GM10248 (cell line): ENCODE results near the gene DENR.
"Not testable (repeated sequence)": the region's sequence is repeated elsewhere in the genome, so short reads cannot be mapped to it uniquely, and the experiment has no call there.

Experiments used
- CTCF ChIA-PET: fragments of 300-600 bp; sonication (Branson Sonifier 250); formaldehyde crosslinking; extraction: SDS; loops from one replicate; lab custom pipeline; 2021; ENCODE audit warnings: antibody characterized with exemption; lab: Yijun Ruan, JAX
- POLR2A ChIA-PET: fragments of 350-650 bp; sonication (Branson Sonifier 250); formaldehyde crosslinking; extraction: SDS; loops from one replicate; lab custom pipeline; 2020; ENCODE audit warnings: antibody characterized with exemption; lab: Yijun Ruan, JAX
- DNase-seq: peaks from one replicate; pipeline ENCODE4 v3.0.0; 2012; ENCODE audit errors: extremely low spot score
- TF ChIP-seq, protein P1 (sequence below): IDR thresholded peaks from 2 replicates; pipeline ENCODE4 v1.5.1; 2012; ENCODE audit warnings: mild to moderate bottlenecking, low read depth; ENCODE audit errors: extremely low read depth, missing control alignments, control extremely low read depth

DENR gene, protein sequence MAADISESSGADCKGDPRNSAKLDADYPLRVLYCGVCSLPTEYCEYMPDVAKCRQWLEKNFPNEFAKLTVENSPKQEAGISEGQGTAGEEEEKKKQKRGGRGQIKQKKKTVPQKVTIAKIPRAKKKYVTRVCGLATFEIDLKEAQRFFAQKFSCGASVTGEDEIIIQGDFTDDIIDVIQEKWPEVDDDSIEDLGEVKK

DNA sequence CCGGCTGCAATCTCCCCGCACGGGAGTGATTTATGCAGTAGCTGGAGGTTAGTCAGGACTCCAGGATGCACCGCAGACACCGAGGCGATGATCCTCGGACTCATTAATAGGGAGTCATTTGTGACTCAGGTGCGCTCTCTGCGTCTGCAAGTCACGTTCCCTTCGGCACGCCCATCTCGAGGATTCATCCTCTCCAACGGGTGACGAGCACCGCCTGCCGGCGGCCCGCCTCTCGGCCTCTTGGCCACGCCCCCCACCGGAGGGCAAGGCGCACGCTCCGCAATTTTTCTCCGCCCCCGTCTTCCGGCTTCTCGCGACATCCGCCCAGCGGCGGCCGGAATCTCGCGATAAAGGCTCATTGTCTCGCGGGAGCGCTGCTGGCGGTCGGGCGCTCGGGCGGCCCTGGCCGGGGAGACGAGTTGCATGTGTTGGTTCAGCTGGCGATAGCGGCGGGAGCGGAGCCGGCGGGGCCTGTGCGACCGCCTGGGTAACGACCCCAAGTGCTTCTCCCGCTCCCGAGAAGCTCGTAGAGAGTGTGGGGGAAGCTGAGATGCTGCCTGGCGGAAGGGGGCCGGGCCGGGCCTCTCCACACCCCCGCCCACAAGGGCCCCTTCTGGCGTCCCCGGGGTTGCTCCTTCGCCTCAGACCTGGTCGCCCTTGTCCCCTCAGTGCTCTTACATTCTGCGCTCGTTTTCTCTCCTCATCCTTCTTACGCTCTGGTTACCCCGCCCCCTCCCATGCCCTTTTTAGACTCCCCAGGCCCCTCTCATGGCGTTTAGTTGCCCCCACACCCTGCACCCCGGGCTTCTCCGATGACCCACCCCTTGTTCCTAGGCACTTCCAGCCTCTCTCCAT, at the start of gene DENR:
TSS of gene DENR (plus strand) at position 361 of the 855 bp plus-strand sequence. CDS start 878 bp downstream, outside the sequence.
- ChIA-PET POLR2A (no interaction called here), CTCF (interaction anchor here (0.6 to 3.1 kb wide), 11 partner anchors 10 to 152 kb away, joined by 3 to 34 read pairs (median 4); no protein-coding TSS in a partner anchor)
- TF ChIP-seq, protein P1, sequence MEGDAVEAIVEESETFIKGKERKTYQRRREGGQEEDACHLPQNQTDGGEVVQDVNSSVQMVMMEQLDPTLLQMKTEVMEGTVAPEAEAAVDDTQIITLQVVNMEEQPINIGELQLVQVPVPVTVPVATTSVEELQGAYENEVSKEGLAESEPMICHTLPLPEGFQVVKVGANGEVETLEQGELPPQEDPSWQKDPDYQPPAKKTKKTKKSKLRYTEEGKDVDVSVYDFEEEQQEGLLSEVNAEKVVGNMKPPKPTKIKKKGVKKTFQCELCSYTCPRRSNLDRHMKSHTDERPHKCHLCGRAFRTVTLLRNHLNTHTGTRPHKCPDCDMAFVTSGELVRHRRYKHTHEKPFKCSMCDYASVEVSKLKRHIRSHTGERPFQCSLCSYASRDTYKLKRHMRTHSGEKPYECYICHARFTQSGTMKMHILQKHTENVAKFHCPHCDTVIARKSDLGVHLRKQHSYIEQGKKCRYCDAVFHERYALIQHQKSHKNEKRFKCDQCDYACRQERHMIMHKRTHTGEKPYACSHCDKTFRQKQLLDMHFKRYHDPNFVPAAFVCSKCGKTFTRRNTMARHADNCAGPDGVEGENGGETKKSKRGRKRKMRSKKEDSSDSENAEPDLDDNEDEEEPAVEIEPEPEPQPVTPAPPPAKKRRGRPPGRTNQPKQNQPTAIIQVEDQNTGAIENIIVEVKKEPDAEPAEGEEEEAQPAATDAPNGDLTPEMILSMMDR = peak; percentile 95
- DNase-seq = peak; percentile 96

DNA sequence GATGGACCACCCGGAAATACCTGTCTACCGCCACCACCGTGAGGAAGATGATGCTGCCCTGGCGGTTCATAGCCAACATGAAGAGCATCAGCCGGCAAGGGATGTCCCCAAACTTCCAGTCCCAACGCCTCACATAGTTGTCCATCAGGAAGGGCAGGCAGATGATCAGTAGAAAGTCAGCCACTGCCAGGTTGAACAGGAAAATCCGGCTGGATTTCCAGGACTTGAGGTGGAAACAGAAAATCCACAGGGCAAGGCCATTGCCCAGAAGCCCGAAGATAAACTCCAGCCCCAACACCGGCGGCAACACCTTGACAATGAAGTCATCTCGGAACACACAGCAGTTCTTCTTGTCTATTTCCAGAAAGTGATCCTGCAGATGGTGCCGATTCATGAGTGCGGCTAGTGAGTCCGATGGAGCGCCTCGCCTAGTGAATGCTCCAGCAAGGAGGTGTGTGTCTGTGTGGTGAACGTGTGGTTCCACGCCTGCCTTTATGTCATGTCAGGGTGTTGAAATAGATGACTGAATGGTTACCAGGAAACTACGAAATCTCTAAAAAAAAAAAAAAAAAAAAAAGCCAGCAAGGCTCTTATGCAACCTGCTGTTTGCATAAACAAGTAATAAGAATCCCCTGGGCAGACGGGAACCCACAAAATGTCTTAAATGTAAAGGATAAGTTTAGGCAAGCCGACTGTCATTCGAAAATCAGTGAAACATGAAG, 49.6 kb upstream of the DENR start, which contains the start of gene HCAR2:
TSS of gene HCAR2 (minus strand) at position 468 of the 722 bp plus-strand sequence. CDS start at position 394, 74 bp downstream.
- DNase-seq, POLR2A ChIA-PET, CTCF ChIA-PET: not testable (repeated sequence)

DNA sequence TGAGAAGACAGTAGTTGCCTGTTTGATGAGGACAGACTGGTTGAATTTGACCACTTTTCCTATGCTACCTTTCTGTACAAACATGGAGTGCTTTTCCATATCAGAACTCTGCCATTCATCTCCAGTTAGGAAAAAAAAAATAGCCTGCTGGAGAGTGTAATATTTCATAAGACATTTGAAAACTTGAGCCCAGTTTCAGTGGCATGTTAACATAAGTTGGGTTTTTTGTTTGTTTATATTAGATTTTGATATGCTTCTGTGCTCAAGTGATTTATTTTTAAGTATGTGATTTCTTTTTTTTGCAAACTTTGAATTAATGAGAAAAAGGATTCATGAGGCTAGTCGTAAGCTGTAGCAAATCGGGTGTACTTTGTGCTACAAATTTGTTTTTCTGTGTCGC, 48.8 kb upstream of the DENR start:
- CTCF ChIA-PET, POLR2A ChIA-PET, DNase-seq: not testable (repeated sequence)

DNA sequence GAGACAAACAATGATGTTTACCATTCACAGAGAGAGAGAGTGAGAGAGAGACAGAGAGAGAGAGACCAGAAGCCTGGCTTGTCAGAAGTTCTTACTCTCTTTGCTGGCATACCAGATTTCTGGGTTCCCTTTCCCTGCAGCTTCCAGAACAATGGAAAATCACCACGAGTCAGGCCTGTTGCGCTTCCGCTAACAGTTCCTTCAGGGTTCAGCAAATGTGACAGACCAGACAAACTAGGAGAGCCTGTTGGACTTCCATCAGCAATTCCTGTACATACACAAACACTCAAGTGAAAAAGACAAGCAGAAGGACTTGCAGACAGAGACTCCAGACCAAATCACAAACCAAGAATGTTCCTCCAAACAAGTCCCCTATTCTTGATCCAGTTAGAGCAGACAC, 43.3 kb upstream of the DENR start:
- CTCF ChIA-PET, DNase-seq, POLR2A ChIA-PET: not testable (repeated sequence)

DNA sequence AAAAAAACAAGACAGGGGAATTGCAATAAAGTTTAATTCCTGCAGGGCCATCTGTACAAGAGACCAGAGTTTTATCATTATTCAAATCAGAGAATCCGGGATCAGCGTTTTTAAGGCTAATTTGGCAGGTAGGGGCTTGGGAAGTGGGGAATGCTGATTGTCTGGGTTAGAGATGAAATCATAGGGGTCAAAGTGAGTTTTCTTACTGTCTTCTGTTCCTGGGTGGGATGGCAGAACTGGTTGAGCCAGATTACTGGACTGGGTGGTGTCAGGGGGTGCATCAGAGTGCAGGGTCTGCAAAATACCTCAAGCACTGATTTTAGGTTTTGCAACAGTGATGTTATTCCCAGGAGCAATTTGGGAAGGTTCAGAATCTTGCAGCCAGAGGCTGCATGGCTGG, 42.3 kb upstream of the DENR start:
- POLR2A ChIA-PET = not testable (repeated sequence)

DNA sequence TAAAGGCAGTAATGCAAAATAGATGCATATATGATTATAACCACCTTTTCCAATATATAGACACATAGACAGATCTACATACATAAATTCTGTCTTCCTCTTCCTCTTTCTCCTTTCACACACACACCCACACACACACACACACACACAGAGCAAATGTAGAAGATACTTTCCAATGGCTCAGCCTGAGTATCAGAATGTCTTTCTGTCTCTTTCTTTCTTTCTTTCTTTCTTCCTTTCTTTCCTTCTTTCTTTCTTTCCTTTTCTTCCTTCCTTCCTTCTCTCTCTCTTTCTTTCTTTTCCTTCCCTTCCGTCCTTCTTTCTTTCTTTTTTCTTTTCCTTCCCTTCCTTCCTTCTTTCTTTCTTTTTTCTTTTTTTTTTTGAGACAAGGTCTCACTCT, 41.4 kb upstream of the DENR start:
- CTCF ChIA-PET = interaction anchor here (1.0 kb wide), 1 partner anchor 57 kb away, joined by 3 read pairs; no protein-coding TSS in a partner anchor
- POLR2A ChIA-PET, DNase-seq: not testable (repeated sequence)

More for the DNA sequence above, 42.3 kb upstream of the DENR start:
- not testable (repeated sequence) for DNase-seq
- CTCF ChIA-PET = interaction anchor here (1.0 kb wide), 1 partner anchor 56 kb away, joined by 3 read pairs; no protein-coding TSS in a partner anchor

DNA sequence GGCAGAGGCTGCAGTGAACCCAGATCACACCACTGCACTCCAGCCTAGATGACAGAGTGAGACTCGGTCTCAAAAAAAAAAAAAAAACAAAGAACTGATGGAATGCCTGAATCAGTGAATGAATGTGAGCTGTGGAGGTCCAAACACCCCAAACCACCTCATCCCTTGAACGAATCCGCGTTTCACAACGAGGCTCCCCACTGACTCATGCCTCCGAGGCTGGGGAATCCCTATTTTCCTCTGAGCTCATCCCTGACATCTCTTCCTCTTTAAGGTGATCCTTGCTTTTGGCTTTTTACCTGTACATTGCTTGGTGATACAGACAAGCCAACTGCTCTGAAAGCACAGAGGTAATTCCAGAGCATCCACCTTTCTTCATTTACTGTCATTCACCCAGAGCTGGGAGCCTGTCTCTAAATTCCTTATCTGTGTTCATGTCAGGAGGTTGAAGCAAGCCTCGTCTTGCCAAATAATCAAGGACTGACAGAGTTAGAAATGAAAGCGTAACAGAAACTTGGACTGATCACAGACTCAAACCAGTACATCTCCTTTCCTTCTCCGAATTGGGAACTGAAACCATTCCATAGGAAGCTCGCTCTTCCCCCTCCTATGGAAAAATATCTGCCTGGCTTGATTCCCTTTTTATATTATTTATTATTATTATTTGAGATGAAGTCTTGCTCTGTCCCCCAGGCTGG, 39.0 kb upstream of the DENR start:
- POLR2A ChIA-PET, DNase-seq, CTCF ChIA-PET: not testable (repeated sequence)

DNA sequence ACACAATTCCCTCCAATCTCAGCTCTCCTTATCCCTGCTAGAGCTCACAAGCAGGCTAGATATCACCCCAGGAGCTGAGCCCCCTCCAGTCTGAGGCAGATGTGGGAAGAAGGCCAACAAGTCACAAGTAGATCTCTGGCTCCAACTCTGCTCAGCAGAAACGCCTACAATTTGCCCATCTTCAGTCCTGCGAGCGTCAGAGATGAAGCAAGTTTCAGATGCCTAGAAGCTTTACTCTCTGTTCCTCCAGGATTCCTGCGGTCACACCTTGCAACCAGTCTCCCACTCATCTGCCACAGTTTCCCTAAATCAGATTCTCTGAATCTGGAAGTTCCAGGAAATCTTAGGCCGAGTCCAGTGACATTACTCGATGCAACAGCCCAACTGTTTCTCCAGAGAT, 37.4 kb upstream of the DENR start:
- POLR2A ChIA-PET, DNase-seq: not testable (repeated sequence)
- CTCF ChIA-PET = interaction anchor here (0.5 kb wide), 1 partner anchor 715 kb away, joined by 3 read pairs; no protein-coding TSS in a partner anchor

DNA sequence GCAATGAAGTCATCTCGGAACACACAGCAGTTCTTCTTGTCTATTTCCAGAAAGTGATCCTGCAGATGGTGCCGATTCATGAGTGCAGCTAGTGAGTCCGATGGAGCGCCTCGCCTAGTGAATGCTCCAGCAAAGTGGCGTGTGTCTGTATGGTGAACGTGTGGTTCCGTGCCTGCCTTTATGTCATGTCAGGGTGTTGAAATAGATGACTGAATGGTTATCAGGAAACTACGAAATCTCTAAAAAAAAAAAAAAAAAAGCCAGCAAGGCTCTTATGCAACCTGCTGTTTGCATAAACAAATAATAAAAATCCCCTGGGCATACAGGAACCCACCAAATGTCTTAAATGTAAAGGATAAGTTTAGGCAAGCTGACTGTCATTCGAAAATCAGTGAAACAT, 36.0 kb upstream of the DENR start, which contains the start of gene HCAR3:
TSS of gene HCAR3 (minus strand) at position 154 of the 400 bp plus-strand sequence. CDS start at position 80, 74 bp downstream.
- CTCF ChIA-PET, DNase-seq, POLR2A ChIA-PET: not testable (repeated sequence)

DNA sequence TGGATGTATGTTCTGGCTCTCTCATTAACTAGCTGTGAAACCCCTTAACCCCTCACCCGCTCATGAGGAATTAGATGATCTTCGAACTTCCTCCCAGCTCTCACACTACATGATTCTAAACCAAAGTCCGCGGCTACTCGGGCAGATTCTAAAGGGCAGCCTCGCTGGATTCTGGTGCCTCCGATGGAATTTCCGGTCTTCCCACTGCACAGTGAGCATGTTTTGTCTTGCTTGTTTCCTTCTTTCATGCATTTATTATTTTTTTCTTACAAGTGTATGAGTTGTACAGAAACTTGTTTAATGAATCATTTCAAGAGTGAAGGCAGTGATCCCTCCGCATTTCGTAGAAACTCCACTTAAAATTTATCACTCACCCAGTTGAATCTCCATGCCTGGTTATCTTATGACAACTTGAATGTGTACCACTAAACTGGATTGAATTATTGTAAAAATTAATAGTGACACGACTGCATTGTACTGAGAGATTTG, 31.5 kb upstream of the DENR start:
- POLR2A ChIA-PET = no interaction called here
- CTCF ChIA-PET = no interaction called here
- peak; percentile 36 for DNase-seq
- TF ChIP-seq, protein P1 = no peak
